ENCODE results near the gene BOLL.

DNA sequence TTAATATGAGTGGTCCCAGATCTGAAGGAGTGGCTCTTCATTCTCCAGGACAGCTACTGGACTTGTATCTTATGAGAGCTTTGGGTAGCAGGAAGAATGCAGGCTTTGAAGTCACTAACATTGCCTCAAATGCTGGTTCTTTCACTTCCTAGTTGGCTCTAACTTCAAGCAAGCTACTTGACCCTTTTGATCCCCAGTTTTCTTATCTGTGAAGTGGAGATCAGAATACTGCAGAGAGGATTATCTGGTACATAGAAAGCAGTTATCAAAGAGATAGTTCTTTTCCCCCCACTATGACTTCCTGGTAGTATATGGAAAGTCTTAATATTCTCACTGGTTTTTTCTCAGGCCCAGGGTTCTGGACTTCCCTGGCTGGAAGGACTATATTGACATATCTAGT, 15.9 kb upstream of the BOLL start:
- TF ChIP-seq, protein P1, sequence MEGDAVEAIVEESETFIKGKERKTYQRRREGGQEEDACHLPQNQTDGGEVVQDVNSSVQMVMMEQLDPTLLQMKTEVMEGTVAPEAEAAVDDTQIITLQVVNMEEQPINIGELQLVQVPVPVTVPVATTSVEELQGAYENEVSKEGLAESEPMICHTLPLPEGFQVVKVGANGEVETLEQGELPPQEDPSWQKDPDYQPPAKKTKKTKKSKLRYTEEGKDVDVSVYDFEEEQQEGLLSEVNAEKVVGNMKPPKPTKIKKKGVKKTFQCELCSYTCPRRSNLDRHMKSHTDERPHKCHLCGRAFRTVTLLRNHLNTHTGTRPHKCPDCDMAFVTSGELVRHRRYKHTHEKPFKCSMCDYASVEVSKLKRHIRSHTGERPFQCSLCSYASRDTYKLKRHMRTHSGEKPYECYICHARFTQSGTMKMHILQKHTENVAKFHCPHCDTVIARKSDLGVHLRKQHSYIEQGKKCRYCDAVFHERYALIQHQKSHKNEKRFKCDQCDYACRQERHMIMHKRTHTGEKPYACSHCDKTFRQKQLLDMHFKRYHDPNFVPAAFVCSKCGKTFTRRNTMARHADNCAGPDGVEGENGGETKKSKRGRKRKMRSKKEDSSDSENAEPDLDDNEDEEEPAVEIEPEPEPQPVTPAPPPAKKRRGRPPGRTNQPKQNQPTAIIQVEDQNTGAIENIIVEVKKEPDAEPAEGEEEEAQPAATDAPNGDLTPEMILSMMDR (IDR thresholded peaks at IDR 0.05), result no peak
- TF ChIP-seq POLR2A (IDR thresholded peaks at IDR 0.05), result no peak

Measured in gastroesophageal sphincter (tissue), 3 donors.